HCT116 (cell line): Measurements from ENCODE around the gene HDAC8. TPM values are rescaled to one million over a fixed set of nuclear protein-coding genes. Genes with fewer than 3 reads are reported as not detected.
"Not testable (repeated sequence)": the region's sequence is repeated elsewhere in the genome, so short reads cannot be mapped to it uniquely, and the experiment has no call there.

Experiments used
- ATAC-seq: fragments of 200-7000 bp; cut with Tn5 transposase; 2 replicates; pipeline ENCODE4 v1.9.1; 2020; ENCODE audit warnings: mild to moderate bottlenecking, moderate library complexity
- BruUV-seq: library from RNA; stranded (reverse); fragments of 400-500 nt; replicated peaks from 2 replicates; lab custom pipeline; 2021; lab: Mats Ljungman, UMichigan
- CTCF ChIA-PET: fragments of 300-600 bp; sonication (Branson Sonifier 250); formaldehyde crosslinking; loops from one replicate; lab custom pipeline; 2021; ENCODE audit warnings: antibody characterized with exemption; lab: Charles Lee
- POLR2A ChIA-PET: fragments of 300-600, 350-600 bp; sonication (Branson Sonifier 250); formaldehyde crosslinking; loops from one replicate; lab custom pipeline; 2021; ENCODE audit warnings: antibody characterized with exemption; lab: Charles Lee
- RAD21 ChIA-PET, 2 experiments: fragments of 300-600 bp; sonication (Branson Sonifier 250); formaldehyde crosslinking; loops; one replicate each; lab custom pipeline; 2023; ENCODE audit warnings: low total read pairs in 2 of 2; ENCODE audit not compliant: uncharacterized antibody in 2 of 2, unreplicated experiment in 2 of 2, low non-redundant PET in 1 of 2; lab: Charles Lee
- DNase-seq: peaks from one replicate; pipeline ENCODE4 v3.0.0-alpha.2; 2010; ENCODE audit warnings: low read depth, low spot score
- H2AFZ ChIP-seq: fragments of 200-600 bp; shearing (Covaris generic), sonication (generic); 2 replicates; pipeline ENCODE4 v1.6.1; 2017; ENCODE audit warnings: low read depth, mixed run types, mixed read lengths, antibody characterized with exemption, low read length; ENCODE audit not compliant: poor library complexity, severe bottlenecking
- H3K27ac ChIP-seq: 2 replicates; pipeline ENCODE4 v1.5.1; 2012; ENCODE audit warnings: low read depth, low read length
- H3K27me3 ChIP-seq: fragments of 200-600 bp; sonication (generic); 2 replicates; pipeline ENCODE4 v1.6.1; 2016; ENCODE audit warnings: mixed run types, low read length, mixed read lengths; ENCODE audit not compliant: insufficient read depth
- H3K36me3 ChIP-seq, 2 experiments: fragments of 200-500 bp in 1 of 2; fragments of 200-600 bp in 1 of 2; sonication (Bioruptor generic) in 1 of 2; sonication (generic) in 1 of 2; 2 replicates each; pipeline versions ENCODE4 v1.5.1 to v1.6.1; 2014 to 2016; ENCODE audit warnings: low read length in 2 of 2, inconsistent platforms in 1 of 2, mixed read lengths in 1 of 2, mixed run types in 1 of 2; ENCODE audit not compliant: insufficient read depth in 2 of 2, control insufficient read depth in 1 of 2
- H3K4me1 ChIP-seq, 2 experiments: fragments of 200-600 bp in 1 of 2; sonication (generic) in 1 of 2; 2 replicates each; pipeline versions ENCODE4 v1.5.1 to v1.6.1; 2012 to 2017; ENCODE audit warnings: low read length in 2 of 2, inconsistent platforms in 1 of 2, mild to moderate bottlenecking in 1 of 2, mixed read lengths in 1 of 2, mixed run types in 1 of 2, moderate library complexity in 1 of 2; ENCODE audit not compliant: insufficient read depth in 2 of 2, control insufficient read depth in 1 of 2
- H3K4me2 ChIP-seq: fragments of 200-600 bp; sonication (generic); 2 replicates; pipeline ENCODE4 v1.6.1; 2017; ENCODE audit warnings: mixed run types, low read length, mixed read lengths
- H3K4me3 ChIP-seq, 2 experiments: fragments of 200-600 bp in 1 of 2; sonication (generic) in 1 of 2; replicated peaks in 1 of 2; 2 replicates each; pipeline ENCODE4 v1.5.1; 2011 to 2016; ENCODE audit warnings: low read length in 2 of 2, control low read depth in 1 of 2, low read depth in 1 of 2, mild to moderate bottlenecking in 1 of 2, mixed read lengths in 1 of 2, mixed run types in 1 of 2
- H3K79me2 ChIP-seq: fragments of 200-600 bp; sonication (generic); 2 replicates; pipeline ENCODE4 v1.6.1; 2017; ENCODE audit warnings: mild to moderate bottlenecking, mixed run types, low read length, moderate library complexity, mixed read lengths; ENCODE audit not compliant: insufficient read depth
- H3K9ac ChIP-seq: fragments of 200-600 bp; sonication (generic); 2 replicates; pipeline ENCODE4 v1.6.1; 2016; ENCODE audit warnings: low read length, mixed read lengths
- H3K9me2 ChIP-seq: fragments of 200-600 bp; sonication (generic), shearing (Covaris generic); 2 replicates; pipeline ENCODE4 v1.6.1; 2017; ENCODE audit warnings: mixed run types, mild to moderate bottlenecking, moderate library complexity; ENCODE audit not compliant: insufficient read depth
- H3K9me3 ChIP-seq, 2 experiments: fragments of 200-500 bp in 1 of 2; fragments of 200-600 bp in 1 of 2; sonication (Bioruptor generic) in 1 of 2; sonication (generic) in 1 of 2; 2 replicates each; pipeline ENCODE4 v1.6.1; 2014 to 2017; ENCODE audit warnings: low read length in 2 of 2, mixed read lengths in 2 of 2, inconsistent platforms in 1 of 2, low read depth in 1 of 2, mild to moderate bottlenecking in 1 of 2, mixed run types in 1 of 2, moderate library complexity in 1 of 2; ENCODE audit not compliant: control insufficient read depth in 1 of 2, insufficient read depth in 1 of 2
- H4K20me1 ChIP-seq: fragments of 200-600 bp; sonication (generic), shearing (Covaris generic); 2 replicates; pipeline ENCODE4 v1.6.1; 2017; ENCODE audit warnings: mixed run types, mild to moderate bottlenecking, moderate library complexity; ENCODE audit not compliant: insufficient read depth
- CBX3 ChIP-seq: IDR thresholded peaks from 2 replicates; pipeline ENCODE4 v1.6.1; 2012; ENCODE audit warnings: low read depth
- CEBPB ChIP-seq: IDR thresholded peaks from 2 replicates; pipeline ENCODE4 v1.6.1; 2012; ENCODE audit warnings: low read depth
- EGR1 ChIP-seq: IDR thresholded peaks from 2 replicates; pipeline ENCODE4 v1.6.1; 2012; ENCODE audit warnings: low read depth
- ELF1 ChIP-seq: IDR thresholded peaks from 2 replicates; pipeline ENCODE4 v1.6.1; 2012; ENCODE audit warnings: low read depth, borderline replicate concordance
- EZH2phosphoT487 ChIP-seq: fragments of 200-600 bp; IDR thresholded peaks from 2 replicates; pipeline ENCODE4 v1.6.1; 2018; ENCODE audit warnings: antibody characterized with exemption, borderline replicate concordance
- JUND ChIP-seq: IDR thresholded peaks from 2 replicates; pipeline ENCODE4 v1.6.1; 2012
- POLR2A ChIP-seq: IDR thresholded peaks from 2 replicates; pipeline ENCODE4 v1.7.0; 2011; ENCODE audit warnings: borderline replicate concordance; ENCODE audit not compliant: insufficient read depth, insufficient read length; ENCODE audit errors: extremely low read depth
- POLR2AphosphoS5 ChIP-seq: IDR thresholded peaks from 2 replicates; pipeline ENCODE4 v1.6.1; 2011; ENCODE audit warnings: mild to moderate bottlenecking, low read depth, low read length, moderate library complexity
- SRF ChIP-seq: IDR thresholded peaks from 2 replicates; pipeline ENCODE4 v1.6.1; 2012; ENCODE audit warnings: low read depth
- intact Hi-C: fragments of 100-400 bp; cut with micrococcal nuclease; formaldehyde crosslinking; loops from 2 replicates; pipeline ENCODE4 v1.10.0; 2022
- total RNA-seq: library from RNA; stranded (reverse); gene quantifications from one replicate; pipeline ENCODE4 v1.2.1, GENCODE V29; 2021; ENCODE audit not compliant: unreplicated experiment
- TF ChIP-seq, protein P1 (sequence below): IDR thresholded peaks from 2 replicates; pipeline ENCODE4 v1.6.1; 2011; ENCODE audit warnings: mild to moderate bottlenecking, low read length, moderate library complexity; ENCODE audit not compliant: insufficient replicate concordance; ENCODE audit errors: extremely low read depth
- TF ChIP-seq, protein P2 (sequence below), 3 experiments: fragments of 200-600 bp in 1 of 3; sonication (generic) in 1 of 3; IDR thresholded peaks in 2 of 3; conservative IDR thresholded peaks in 1 of 3; 2 replicates each; pipeline ENCODE4 v1.5.1; 2012 to 2017; ENCODE audit warnings: low read depth in 2 of 3, low read length in 2 of 3, antibody characterized with exemption in 1 of 3, borderline replicate concordance in 1 of 3, control low read depth in 1 of 3, mild to moderate bottlenecking in 1 of 3, mixed read lengths in 1 of 3, mixed run types in 1 of 3, moderate library complexity in 1 of 3; ENCODE audit not compliant: insufficient read depth in 1 of 3
- TF ChIP-seq, protein P3 (sequence below): IDR thresholded peaks from 2 replicates; pipeline ENCODE4 v1.6.1; 2012
- TF ChIP-seq, protein P4 (sequence below): IDR thresholded peaks from 2 replicates; pipeline ENCODE4 v1.6.1; 2012

HDAC8 gene
- total RNA-seq, 1 experiment from 2014 or later: 24.1 TPM

DNA sequence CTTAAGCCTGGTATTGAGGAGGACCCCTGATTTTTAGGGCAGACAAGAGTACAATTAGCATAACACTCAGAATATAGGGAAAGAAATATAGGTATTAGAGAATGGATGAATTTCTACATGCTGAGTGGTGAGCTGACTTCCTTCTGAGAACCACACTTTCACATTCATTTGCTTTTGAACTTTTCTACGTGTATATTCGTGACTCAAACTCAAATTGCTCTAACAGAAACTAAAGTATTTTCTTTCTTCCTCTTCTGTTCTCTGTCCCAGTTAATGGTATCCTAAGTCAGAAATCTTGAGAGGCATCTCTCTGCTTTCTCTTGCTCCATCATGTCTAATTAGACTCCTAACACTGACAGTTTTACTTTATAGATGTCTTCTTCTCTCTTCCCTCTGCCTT is 163.8 kb downstream of the HDAC8 start:
- CTCF ChIA-PET: no interaction called here
- no peaks in the 10 kb centered on the region for H3K36me3 ChIP-seq
- BruUV-seq: no TSS peak
- H3K9me3 ChIP-seq: no peaks in the 10 kb centered on the region
- no peak overlapping the region for H2AFZ ChIP-seq
- H3K27ac ChIP-seq: no peak overlapping the region
- ATAC-seq (no peak), DNase-seq (no peak)
- H4K20me1 ChIP-seq: no peaks in the 10 kb centered on the region
- RAD21 ChIA-PET: no interaction called here
- no peaks in the 10 kb centered on the region for H3K9me2 ChIP-seq
- intact Hi-C loops: no loop called here
- no peak overlapping the region for H3K4me3 ChIP-seq
- H3K27me3 ChIP-seq: no peaks in the 10 kb centered on the region
- H3K79me2 ChIP-seq: no peaks in the 10 kb centered on the region
- POLR2A ChIA-PET: no interaction called here
- TF ChIP-seq, protein P1, sequence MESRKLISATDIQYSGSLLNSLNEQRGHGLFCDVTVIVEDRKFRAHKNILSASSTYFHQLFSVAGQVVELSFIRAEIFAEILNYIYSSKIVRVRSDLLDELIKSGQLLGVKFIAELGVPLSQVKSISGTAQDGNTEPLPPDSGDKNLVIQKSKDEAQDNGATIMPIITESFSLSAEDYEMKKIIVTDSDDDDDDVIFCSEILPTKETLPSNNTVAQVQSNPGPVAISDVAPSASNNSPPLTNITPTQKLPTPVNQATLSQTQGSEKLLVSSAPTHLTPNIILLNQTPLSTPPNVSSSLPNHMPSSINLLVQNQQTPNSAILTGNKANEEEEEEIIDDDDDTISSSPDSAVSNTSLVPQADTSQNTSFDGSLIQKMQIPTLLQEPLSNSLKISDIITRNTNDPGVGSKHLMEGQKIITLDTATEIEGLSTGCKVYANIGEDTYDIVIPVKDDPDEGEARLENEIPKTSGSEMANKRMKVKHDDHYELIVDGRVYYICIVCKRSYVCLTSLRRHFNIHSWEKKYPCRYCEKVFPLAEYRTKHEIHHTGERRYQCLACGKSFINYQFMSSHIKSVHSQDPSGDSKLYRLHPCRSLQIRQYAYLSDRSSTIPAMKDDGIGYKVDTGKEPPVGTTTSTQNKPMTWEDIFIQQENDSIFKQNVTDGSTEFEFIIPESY: no peak
- TF ChIP-seq SRF (no peak), EGR1 (no peak), POLR2A (no peak), EZH2phosphoT487 (no peak), CBX3 (no peak), POLR2AphosphoS5 (no peak), JUND (no peak), CEBPB (no peak), ELF1 (no peak)
- TF ChIP-seq, protein P2, sequence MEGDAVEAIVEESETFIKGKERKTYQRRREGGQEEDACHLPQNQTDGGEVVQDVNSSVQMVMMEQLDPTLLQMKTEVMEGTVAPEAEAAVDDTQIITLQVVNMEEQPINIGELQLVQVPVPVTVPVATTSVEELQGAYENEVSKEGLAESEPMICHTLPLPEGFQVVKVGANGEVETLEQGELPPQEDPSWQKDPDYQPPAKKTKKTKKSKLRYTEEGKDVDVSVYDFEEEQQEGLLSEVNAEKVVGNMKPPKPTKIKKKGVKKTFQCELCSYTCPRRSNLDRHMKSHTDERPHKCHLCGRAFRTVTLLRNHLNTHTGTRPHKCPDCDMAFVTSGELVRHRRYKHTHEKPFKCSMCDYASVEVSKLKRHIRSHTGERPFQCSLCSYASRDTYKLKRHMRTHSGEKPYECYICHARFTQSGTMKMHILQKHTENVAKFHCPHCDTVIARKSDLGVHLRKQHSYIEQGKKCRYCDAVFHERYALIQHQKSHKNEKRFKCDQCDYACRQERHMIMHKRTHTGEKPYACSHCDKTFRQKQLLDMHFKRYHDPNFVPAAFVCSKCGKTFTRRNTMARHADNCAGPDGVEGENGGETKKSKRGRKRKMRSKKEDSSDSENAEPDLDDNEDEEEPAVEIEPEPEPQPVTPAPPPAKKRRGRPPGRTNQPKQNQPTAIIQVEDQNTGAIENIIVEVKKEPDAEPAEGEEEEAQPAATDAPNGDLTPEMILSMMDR (IDR thresholded peaks at IDR 0.05 in 2 of 3, conservative IDR thresholded peaks at IDR 0.05 in 1 of 3; ENCODE audit: borderline replicate concordance in 1 of 3, insufficient read depth in 1 of 3, low read depth in 2 of 3, low read length in 2 of 3): no peak
- TF ChIP-seq, protein P3, sequence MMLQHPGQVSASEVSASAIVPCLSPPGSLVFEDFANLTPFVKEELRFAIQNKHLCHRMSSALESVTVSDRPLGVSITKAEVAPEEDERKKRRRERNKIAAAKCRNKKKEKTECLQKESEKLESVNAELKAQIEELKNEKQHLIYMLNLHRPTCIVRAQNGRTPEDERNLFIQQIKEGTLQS: no peak
- TF ChIP-seq, protein P4, sequence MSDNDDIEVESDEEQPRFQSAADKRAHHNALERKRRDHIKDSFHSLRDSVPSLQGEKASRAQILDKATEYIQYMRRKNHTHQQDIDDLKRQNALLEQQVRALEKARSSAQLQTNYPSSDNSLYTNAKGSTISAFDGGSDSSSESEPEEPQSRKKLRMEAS: no peak
- H3K4me2 ChIP-seq: no peak overlapping the region
- no peaks in the 10 kb centered on the region for H3K4me1 ChIP-seq
- no peak overlapping the region for H3K9ac ChIP-seq

DNA sequence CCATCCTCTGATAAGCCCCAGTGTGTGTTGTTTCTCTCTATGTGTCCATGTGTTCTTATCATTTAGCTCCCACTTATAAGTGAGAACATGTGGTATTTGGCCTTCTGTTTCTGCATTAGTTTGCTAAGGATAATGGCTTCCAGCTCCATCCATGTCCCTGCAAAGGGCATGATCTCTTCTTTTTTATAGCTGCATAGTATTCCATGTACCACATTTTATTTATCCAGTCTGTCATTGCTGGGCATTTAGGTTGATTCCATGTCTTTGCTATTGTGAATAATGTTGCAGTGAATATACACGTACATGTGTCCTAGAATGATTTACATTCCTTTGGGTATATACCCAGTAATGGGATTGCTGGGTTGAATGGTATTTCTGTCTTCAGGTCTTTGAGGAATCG is 167.5 kb downstream of the HDAC8 start:
- H2AFZ ChIP-seq, H3K27ac ChIP-seq, DNase-seq, H3K4me2 ChIP-seq, H3K27me3 ChIP-seq, BruUV-seq, ATAC-seq, H3K79me2 ChIP-seq, POLR2A ChIA-PET, H3K36me3 ChIP-seq, intact Hi-C loops, H4K20me1 ChIP-seq, H3K9me3 ChIP-seq, H3K9me2 ChIP-seq, CTCF ChIA-PET, H3K4me1 ChIP-seq, H3K9ac ChIP-seq, H3K4me3 ChIP-seq, RAD21 ChIA-PET: not testable (repeated sequence)
